IPS-18c (cell line): ENCODE data around the gene PTGFRN.
"Not testable (repeated sequence)": the region's sequence is repeated elsewhere in the genome, so short reads cannot be mapped to it uniquely, and the experiment has no call there.

Source experiments
- H3K4me3 ChIP-seq: 2 replicates; pipeline ENCODE4 v1.7.0; 2013; ENCODE audit warnings: low read depth, mild to moderate bottlenecking, low read length, moderate library complexity; ENCODE audit not compliant: insufficient read depth
- H3K9me3 ChIP-seq: one replicate; pipeline ENCODE4 v1.6.1; 2013; ENCODE audit warnings: mild to moderate bottlenecking, low read length, moderate library complexity; ENCODE audit not compliant: control insufficient read depth, insufficient read depth

Gene PTGFRN

DNA sequence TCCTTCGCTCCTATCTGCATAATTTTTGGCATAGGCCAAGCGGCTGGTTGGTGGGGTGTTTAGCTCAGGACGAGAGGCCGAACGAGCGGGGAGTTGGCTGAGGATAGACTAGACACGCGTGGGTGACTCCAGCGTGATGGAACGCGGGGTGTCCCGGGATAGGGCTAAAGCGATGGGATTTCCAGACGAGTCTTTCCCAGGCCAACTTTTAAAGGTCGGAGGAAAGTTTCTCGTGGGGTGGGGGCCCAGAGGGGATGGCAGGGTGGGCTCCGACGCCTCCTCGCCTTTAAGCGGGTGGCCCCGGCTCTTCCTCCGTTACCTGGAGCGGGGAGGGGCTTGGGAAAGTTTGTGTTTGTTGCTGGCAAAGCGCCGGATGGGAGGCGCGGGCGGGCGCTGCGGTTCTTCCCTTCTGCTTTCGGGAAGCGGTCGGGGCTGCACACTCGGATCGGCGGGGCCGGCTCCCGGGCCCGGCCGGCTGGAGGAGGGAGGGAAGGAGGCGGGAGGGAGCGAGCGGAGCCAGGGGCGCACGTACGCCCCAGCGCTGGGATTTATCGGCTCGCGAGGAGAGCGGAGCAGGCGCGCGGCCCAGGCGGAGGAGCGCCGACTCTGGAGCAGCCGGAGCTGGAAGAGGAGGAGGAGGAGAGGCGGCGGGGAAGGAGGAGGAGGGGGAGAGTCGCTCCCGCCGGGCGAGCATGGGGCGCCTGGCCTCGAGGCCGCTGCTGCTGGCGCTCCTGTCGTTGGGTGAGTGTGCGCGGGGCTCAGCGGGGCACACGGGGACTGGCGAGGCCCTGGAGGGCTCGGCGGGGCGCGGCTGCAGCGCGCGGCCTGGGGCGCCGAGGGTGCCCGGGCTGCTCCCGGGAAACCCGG lies at the start of gene PTGFRN:
Gene PTGFRN, plus strand, starts transcription at position 405 of the 867 bp plus-strand sequence. Its CDS starts 288 bp downstream, at position 693.
- Histone ChIP-seq H3K9me3 (no peaks in the 10 kb centered on the region), H3K4me3 (peak within 1 kb of the TSS; percentile 87)

DNA sequence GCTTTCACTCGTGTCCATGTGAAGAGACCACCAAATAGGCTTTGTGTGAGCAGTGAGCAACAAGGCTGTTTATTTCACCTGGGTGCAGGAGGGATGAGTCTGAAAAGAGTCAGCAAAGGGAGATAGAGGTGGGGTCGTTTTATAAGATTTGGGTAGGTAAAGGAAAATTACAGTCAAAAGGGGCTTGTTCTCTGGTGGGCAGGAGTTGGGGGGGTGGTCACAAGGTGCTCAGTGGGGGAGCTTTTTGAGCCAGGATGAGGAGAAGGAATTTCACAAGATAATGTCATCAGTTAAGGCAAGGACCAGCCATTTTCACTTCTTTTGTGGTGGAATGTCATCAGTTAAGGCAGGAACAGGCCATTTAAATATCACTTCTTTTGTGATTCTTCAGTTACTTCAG lies 49.5 kb upstream of the PTGFRN start:
- not testable (repeated sequence) for H3K4me3 ChIP-seq, H3K9me3 ChIP-seq

DNA sequence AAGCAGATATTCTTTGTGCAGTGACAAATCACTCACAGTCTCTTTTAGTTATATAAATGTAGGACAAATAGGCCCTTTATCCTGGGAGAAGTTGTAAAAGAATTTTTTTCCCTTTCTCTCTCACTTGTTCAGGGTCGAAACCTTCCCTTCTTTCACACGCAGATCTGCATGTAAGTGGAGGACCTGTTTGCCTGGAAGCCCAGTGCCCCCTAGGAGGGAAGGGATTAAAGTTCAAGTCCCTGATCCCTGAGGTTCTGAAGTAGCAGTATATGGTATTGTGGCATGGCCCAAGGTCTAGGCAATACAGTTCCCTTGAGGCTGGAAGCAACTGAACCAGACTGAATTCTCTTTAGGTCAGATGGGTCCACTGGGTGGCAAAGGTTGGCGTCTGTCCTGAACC lies 48.6 kb upstream of the PTGFRN start:
- no peak overlapping the region for H3K4me3 ChIP-seq
- H3K9me3 ChIP-seq, result no peaks in the 10 kb centered on the region

- H3K4me3 ChIP-seq, H3K9me3 ChIP-seq: not testable (repeated sequence)
Observed at GRCh38 chr1:116863031-116863430, 46.7 kb upstream of the PTGFRN start.

- not testable (repeated sequence) for H3K4me3 ChIP-seq, H3K9me3 ChIP-seq
Observed at GRCh38 chr1:116866478-116866877, 43.2 kb upstream of the PTGFRN start.

DNA sequence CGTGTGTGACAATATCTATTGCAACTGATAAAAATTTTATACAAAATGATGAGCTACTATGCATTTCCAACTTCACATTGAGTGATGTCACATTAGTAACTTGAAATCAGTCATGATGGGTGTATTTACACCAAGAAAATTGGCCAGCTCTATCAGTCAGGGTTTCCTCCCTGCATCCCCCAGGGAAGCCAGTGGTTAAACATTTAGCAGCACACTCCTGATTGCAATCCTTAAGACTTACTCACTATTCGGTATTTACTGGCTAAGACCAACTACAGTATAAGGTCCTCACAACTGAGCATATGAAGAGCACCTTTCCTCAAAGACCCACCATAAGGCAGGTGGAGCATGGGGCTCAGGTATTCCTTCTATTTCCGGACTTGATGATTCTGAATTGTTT lies 41.3 kb upstream of the PTGFRN start:
- Histone ChIP-seq H3K9me3 (peaks cover 2% of the 10 kb centered on the region), H3K4me3 (no peak overlapping the region)

GRCh38 chr1:116869611-116870010 lies 40.1 kb upstream of the PTGFRN start:
- Histone ChIP-seq H3K4me3 (no peak overlapping the region), H3K9me3 (peaks cover 2% of the 10 kb centered on the region)

DNA sequence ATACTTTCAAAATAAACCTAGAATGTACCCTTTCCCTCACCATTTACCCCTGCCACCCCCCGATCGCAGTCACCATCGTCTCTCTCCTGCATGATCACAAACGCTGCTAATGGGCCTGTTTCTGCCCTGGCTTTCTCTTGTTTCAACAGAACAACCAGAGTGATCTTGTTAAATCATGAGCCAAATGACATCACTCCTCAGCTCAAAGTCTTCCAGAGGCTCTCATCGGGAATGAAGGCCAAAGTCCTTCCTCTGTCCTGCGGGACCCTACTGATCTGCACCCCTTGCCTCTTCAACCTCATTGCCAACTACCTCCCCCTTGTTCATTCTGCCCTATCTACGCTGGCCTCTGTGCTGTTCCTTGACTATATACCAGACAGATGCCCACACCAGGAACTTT lies 39.4 kb upstream of the PTGFRN start:
- H3K4me3 ChIP-seq, result no peak overlapping the region

DNA sequence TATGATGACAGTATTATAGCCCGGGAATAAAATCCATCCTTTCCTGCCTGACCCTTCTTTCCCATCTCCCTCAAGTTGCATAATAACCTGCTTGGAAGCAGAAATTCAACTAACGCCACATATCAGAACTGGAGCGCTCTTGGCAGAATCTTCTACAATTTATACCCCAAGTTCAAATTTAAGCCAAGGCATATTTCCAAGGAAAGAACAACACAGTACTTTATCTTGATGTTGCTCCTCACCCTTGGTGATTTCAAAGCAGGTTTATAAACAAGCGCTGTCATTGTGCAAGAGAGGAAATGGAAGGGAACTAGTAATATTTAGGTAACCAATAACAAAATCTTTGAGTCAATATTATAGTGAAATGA lies 38.0 kb upstream of the PTGFRN start:
- Histone ChIP-seq H3K9me3 (no peaks in the 10 kb centered on the region), H3K4me3 (no peak overlapping the region)

More for the DNA sequence above, 39.4 kb upstream of the PTGFRN start:
- peaks cover 2% of the 10 kb centered on the region for H3K9me3 ChIP-seq

GRCh38 chr1:116873680-116874271 lies 35.9 kb upstream of the PTGFRN start:
- Histone ChIP-seq H3K4me3 (no peak overlapping the region), H3K9me3 (no peaks in the 10 kb centered on the region)

GRCh38 chr1:116874733-116875249 lies 34.9 kb upstream of the PTGFRN start:
- Histone ChIP-seq H3K4me3 (no peak overlapping the region), H3K9me3 (no peaks in the 10 kb centered on the region)

GRCh38 chr1:116875391-116875790 lies 34.3 kb upstream of the PTGFRN start:
- H3K9me3 ChIP-seq, result no peaks in the 10 kb centered on the region
- peak overlapping the region; percentile 4; the same call in 1 of the 2 replicates for H3K4me3 ChIP-seq

DNA sequence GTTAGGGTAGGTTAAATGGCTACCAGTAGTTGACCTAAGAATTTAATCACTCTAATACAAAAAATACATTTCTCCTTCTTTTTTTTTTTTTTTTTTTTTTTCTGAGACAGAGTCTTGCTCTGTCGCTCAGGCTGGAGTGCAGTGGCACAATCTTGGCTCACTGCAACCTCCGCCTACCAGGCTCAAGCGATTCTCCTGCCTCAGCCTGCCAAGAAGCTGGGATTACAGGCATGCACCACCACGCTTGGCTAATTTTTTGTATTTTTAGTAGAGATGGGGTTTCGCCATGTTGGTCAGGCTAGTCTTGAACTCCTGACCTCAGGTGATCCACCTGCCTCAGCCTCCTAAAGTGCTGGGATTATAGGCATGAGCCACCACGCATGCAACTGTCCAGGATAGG lies 33.8 kb upstream of the PTGFRN start:
- not testable (repeated sequence) for H3K4me3 ChIP-seq, H3K9me3 ChIP-seq

- no peaks in the 10 kb centered on the region for H3K9me3 ChIP-seq
- H3K4me3 ChIP-seq, result no peak overlapping the region
Observed at GRCh38 chr1:116877141-116877818, 32.4 kb upstream of the PTGFRN start.

DNA sequence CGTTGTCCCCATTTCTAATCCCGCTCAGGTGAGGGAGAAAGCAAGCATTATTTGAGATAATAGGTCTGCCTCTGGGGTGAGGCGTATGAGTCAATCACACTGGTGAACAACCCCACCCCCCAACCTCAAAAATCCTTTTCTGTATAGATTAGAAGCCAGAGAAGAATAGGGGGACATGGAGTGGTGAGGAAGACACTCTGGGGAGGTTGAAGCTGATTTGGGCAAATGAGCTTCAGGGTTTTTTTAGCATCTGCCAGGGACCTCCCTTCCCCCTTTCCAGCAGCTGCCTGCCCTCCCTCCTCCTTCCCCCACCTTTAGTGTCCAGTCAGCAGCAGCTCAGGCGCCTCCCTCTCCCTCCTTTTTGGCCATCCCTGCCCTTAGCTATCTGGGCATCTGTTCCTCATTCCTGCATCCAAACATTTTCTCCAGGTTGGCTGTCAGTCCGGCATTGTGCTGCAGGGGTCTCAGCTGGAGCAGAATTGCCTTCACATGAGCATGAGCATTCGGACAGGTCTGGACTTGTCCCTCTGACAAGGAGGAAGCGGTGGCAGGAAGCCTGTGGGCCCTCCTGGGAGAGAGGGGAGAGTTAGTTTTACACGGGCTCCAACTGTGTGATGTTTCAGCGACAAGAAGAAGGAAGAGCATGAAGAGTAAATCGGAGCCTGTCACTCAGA lies 30.8 kb upstream of the PTGFRN start:
- peak overlapping the region; percentile 26; the same call in 1 of the 2 replicates for H3K4me3 ChIP-seq

DNA sequence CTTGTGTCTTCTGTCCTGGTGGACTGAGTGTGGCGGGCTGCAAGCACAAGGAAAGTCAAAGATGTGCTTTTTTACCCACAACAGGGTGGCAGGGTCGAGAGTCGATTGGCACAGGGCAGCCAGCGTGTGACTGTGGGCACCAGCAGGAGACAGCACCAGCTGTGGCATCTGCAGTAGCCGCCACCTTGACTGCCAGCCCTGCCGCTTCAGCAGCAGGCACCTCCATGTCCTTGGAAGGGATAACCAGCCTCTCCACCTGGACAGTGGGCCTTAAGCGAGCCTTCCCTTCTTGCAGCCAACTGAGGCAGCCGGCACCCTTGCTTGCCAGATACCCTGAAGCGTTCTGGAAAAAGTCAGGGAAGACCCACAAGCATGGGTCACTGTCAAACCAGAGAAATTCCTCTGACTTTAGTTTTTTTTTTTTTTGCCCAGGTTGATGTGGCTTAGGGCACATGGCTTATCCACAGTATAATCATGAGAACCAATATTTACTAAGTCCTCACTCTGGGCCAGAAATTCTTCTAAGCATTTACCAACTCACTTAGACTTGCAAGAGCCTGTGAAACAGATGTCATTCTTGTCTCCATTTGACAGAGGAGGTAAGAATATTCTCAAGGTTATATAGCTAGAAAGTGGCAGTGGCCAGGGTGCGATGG lies 30.1 kb upstream of the PTGFRN start:
- Histone ChIP-seq H3K4me3 (no peak overlapping the region), H3K9me3 (no peaks in the 10 kb centered on the region)

More for the DNA sequence above, 30.8 kb upstream of the PTGFRN start:
- H3K9me3 ChIP-seq, result no peaks in the 10 kb centered on the region

GRCh38 chr1:116880917-116881316 lies 28.8 kb upstream of the PTGFRN start:
- Histone ChIP-seq H3K4me3 (no peak overlapping the region), H3K9me3 (no peaks in the 10 kb centered on the region)
